ENCODE results near the gene ATF2.

DNA sequence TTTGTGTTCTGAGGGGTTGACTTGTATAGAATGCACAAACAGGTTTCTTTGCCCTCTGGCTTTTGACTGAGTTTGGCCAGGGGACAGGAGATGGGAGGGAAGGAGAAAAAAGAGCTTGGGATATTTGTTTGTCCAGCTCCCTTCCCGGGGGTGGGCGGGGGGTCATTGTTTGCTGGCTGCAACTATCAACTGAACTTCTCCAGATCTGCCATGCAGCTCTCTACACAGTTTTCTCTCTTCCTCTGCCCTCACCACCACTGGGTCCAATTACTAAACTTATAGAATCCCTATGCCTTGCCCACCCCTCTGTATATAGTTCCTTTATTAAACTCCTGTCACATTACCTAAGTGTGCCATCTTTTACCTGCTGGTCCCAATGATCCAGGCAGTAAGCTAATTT, 130.1 kb downstream of the ATF2 start:
- TF ChIP-seq, protein P1, sequence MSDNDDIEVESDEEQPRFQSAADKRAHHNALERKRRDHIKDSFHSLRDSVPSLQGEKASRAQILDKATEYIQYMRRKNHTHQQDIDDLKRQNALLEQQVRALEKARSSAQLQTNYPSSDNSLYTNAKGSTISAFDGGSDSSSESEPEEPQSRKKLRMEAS (CRISPR knock-in tag; IDR thresholded peaks at IDR 0.05): no peak
- TF ChIP-seq KAT7 (CRISPR knock-in tag; IDR thresholded peaks at IDR 0.05; ENCODE audit: borderline replicate concordance): no peak
- TF ChIP-seq, protein P2, sequence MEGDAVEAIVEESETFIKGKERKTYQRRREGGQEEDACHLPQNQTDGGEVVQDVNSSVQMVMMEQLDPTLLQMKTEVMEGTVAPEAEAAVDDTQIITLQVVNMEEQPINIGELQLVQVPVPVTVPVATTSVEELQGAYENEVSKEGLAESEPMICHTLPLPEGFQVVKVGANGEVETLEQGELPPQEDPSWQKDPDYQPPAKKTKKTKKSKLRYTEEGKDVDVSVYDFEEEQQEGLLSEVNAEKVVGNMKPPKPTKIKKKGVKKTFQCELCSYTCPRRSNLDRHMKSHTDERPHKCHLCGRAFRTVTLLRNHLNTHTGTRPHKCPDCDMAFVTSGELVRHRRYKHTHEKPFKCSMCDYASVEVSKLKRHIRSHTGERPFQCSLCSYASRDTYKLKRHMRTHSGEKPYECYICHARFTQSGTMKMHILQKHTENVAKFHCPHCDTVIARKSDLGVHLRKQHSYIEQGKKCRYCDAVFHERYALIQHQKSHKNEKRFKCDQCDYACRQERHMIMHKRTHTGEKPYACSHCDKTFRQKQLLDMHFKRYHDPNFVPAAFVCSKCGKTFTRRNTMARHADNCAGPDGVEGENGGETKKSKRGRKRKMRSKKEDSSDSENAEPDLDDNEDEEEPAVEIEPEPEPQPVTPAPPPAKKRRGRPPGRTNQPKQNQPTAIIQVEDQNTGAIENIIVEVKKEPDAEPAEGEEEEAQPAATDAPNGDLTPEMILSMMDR (IDR thresholded peaks at IDR 0.05): no peak
- TF ChIP-seq NR2C2 (CRISPR knock-in tag; IDR thresholded peaks at IDR 0.05): no peak
- no peak for TF ChIP-seq FOXP1 (CRISPR knock-in tag; IDR thresholded peaks at IDR 0.05; ENCODE audit: borderline replicate concordance)
- TF ChIP-seq NR3C1 (CRISPR knock-in tag; conservative IDR thresholded peaks at IDR 0.05; ENCODE audit: low read depth): no peak

All from WTC11 (cell line).